HCT116 (cell line): Measurements from ENCODE around the gene LIN7C.

Experiments used
- CTCF ChIP-seq, 3 experiments: fragments of 200-600 bp in 1 of 3; sonication (generic) in 1 of 3; IDR thresholded peaks in 2 of 3; conservative IDR thresholded peaks in 1 of 3; 2 replicates each; pipeline ENCODE4 v1.5.1; 2012 to 2017; ENCODE audit warnings: low read depth in 2 of 3, low read length in 2 of 3, antibody characterized with exemption in 1 of 3, borderline replicate concordance in 1 of 3, control low read depth in 1 of 3, mild to moderate bottlenecking in 1 of 3, mixed read lengths in 1 of 3, mixed run types in 1 of 3, moderate library complexity in 1 of 3; ENCODE audit not compliant: insufficient read depth in 1 of 3
- EZH2phosphoT487 ChIP-seq: fragments of 200-600 bp; IDR thresholded peaks from 2 replicates; pipeline ENCODE4 v1.6.1; 2018; ENCODE audit warnings: antibody characterized with exemption, borderline replicate concordance

- TF ChIP-seq CTCF (IDR thresholded peaks at IDR 0.05 in 2 of 3, conservative IDR thresholded peaks at IDR 0.05 in 1 of 3; ENCODE audit: borderline replicate concordance in 1 of 3, insufficient read depth in 1 of 3, low read depth in 2 of 3, low read length in 2 of 3) (no peak), EZH2phosphoT487 (no peak)
Measured at GRCh38 chr11:27532652-27533325, 26.2 kb upstream of the LIN7C start.
